Progenitor cell of endocrine pancreas (in vitro differentiated cells): Measurements from ENCODE around the gene KCNT1. TPM values are rescaled to one million over a fixed set of nuclear protein-coding genes. Genes with fewer than 3 reads are reported as not detected.

Experiments used
- DNase-seq: peaks from one replicate; pipeline ENCODE4 v3.0.0; 2021; ENCODE audit warnings: low spot score; ENCODE audit not compliant: unreplicated experiment
- H3K27ac Mint-ChIP-seq: 2 replicates; pipeline ENCODE4 v1.8.0; 2021; ENCODE audit warnings: mild to moderate bottlenecking, moderate library complexity, mixed read lengths
- H3K27me3 Mint-ChIP-seq: 2 replicates; pipeline ENCODE4 v1.8.0; 2021; ENCODE audit warnings: mixed read lengths
- H3K36me3 Mint-ChIP-seq: 2 replicates; pipeline ENCODE4 v1.8.0; 2022; ENCODE audit warnings: mixed read lengths; ENCODE audit not compliant: insufficient read depth
- H3K4me1 Mint-ChIP-seq: 2 replicates; pipeline ENCODE4 v1.8.0; 2021; ENCODE audit warnings: low read depth, mixed read lengths
- H3K4me3 Mint-ChIP-seq: 2 replicates; pipeline ENCODE4 v1.8.0; 2021; ENCODE audit warnings: low read depth, mild to moderate bottlenecking, moderate library complexity, mixed read lengths
- H3K9me3 Mint-ChIP-seq: 2 replicates; pipeline ENCODE4 v1.8.0; 2021; ENCODE audit warnings: low read depth, mixed read lengths
- CTCF ChIP-seq: fragments of 200-600 bp; sonication (generic); IDR thresholded peaks from one replicate; pipeline ENCODE4 v1.5.0; 2021; ENCODE audit warnings: antibody characterized with exemption, mild to moderate bottlenecking; ENCODE audit not compliant: unreplicated experiment
- total RNA-seq: library from RNA; stranded (reverse); gene quantifications from 2 replicates; pipeline ENCODE4 v1.2.1, GENCODE V29; 2021

KCNT1 gene
- total RNA-seq, 1 donor from 2014 or later, result not detected

- peaks cover 10% of the 10 kb centered on the region for H3K27me3 Mint-ChIP-seq
- H3K4me3 Mint-ChIP-seq, result no peak overlapping the region
- DNase-seq, result no peak
- H3K9me3 Mint-ChIP-seq, result no peaks in the 10 kb centered on the region
- no peaks in the 10 kb centered on the region for H3K36me3 Mint-ChIP-seq
- no peaks in the 10 kb centered on the region for H3K4me1 Mint-ChIP-seq
- no peak overlapping the region for H3K27ac Mint-ChIP-seq
- TF ChIP-seq CTCF, result no peak
Measured at GRCh38 chr9:135695036-135695435, 6.9 kb upstream of the KCNT1 start.

GRCh38 chr9:135695642-135696041 lies 6.3 kb upstream of the KCNT1 start:
- Mint-ChIP-seq H3K4me1 (no peaks in the 10 kb centered on the region), H3K9me3 (no peaks in the 10 kb centered on the region), H3K27me3 (peaks cover 10% of the 10 kb centered on the region), H3K36me3 (no peaks in the 10 kb centered on the region), H3K27ac (no peak overlapping the region), H3K4me3 (no peak overlapping the region)
- TF ChIP-seq CTCF, result no peak
- no peak for DNase-seq

GRCh38 chr9:135696446-135696845 lies 5.5 kb upstream of the KCNT1 start:
- H3K4me3 Mint-ChIP-seq, result no peak overlapping the region
- H3K36me3 Mint-ChIP-seq, result no peaks in the 10 kb centered on the region
- DNase-seq, result no peak
- H3K4me1 Mint-ChIP-seq, result no peaks in the 10 kb centered on the region
- no peak for TF ChIP-seq CTCF
- no peak overlapping the region for H3K27ac Mint-ChIP-seq
- no peaks in the 10 kb centered on the region for H3K9me3 Mint-ChIP-seq
- peaks cover 10% of the 10 kb centered on the region for H3K27me3 Mint-ChIP-seq

- no peaks in the 10 kb centered on the region for H3K4me1 Mint-ChIP-seq
- H3K27ac Mint-ChIP-seq, result no peak overlapping the region
- no peak overlapping the region for H3K4me3 Mint-ChIP-seq
- no peak for TF ChIP-seq CTCF
- H3K36me3 Mint-ChIP-seq, result no peaks in the 10 kb centered on the region
- H3K27me3 Mint-ChIP-seq, result peaks cover 5% of the 10 kb centered on the region
- H3K9me3 Mint-ChIP-seq, result no peaks in the 10 kb centered on the region
- DNase-seq, result no peak
Measured at GRCh38 chr9:135697226-135697625, 4.8 kb upstream of the KCNT1 start.

GRCh38 chr9:135698236-135698635 lies 3.7 kb upstream of the KCNT1 start:
- Mint-ChIP-seq H3K27ac (no peak overlapping the region), H3K9me3 (no peaks in the 10 kb centered on the region), H3K36me3 (no peaks in the 10 kb centered on the region), H3K27me3 (peaks cover 10% of the 10 kb centered on the region), H3K4me3 (no peak overlapping the region), H3K4me1 (no peaks in the 10 kb centered on the region)
- no peak for DNase-seq
- TF ChIP-seq CTCF, result no peak

- Mint-ChIP-seq H3K9me3 (no peaks in the 10 kb centered on the region), H3K36me3 (no peaks in the 10 kb centered on the region), H3K27me3 (peaks cover 11% of the 10 kb centered on the region), H3K4me1 (no peaks in the 10 kb centered on the region), H3K27ac (no peak overlapping the region), H3K4me3 (no peak overlapping the region)
- no peak for DNase-seq
- TF ChIP-seq CTCF, result no peak
Measured at GRCh38 chr9:135698767-135699166, 3.2 kb upstream of the KCNT1 start.
